CD14-positive monocyte (primary cell): ENCODE results near the gene KBTBD13. TPM values are rescaled to one million over a fixed set of nuclear protein-coding genes. Genes with fewer than 3 reads are reported as not detected.

ENCODE experiments used
- DNase-seq, 3 donors: peaks; one replicate each; pipeline ENCODE4 v3.0.0-alpha.2; 2011 to 2022
- H2AFZ ChIP-seq: 2 replicates; pipeline ENCODE4 v1.6.0; 2012; ENCODE audit warnings: mild to moderate bottlenecking, low read depth, low read length, inconsistent platforms; ENCODE audit not compliant: insufficient read depth, poor library complexity, severe bottlenecking
- H3K27ac ChIP-seq, 2 donors: 1 replicate in 1 of 2; 2 replicates in 1 of 2; pipeline ENCODE4 v1.5.1; 2012 to 2013; ENCODE audit warnings: low read length in 2 of 2, control low read depth in 1 of 2, inconsistent platforms in 1 of 2, low read depth in 1 of 2, mild to moderate bottlenecking in 1 of 2
- H3K27me3 ChIP-seq, 2 donors: one replicate each; pipeline versions ENCODE4 v1.6.0 to v1.6.1; 2011 to 2013; ENCODE audit warnings: low read length in 2 of 2; ENCODE audit not compliant: control insufficient read depth in 2 of 2, insufficient read depth in 2 of 2
- H3K36me3 ChIP-seq, 2 donors: replicated peaks in 1 of 2; 1 replicate in 1 of 2; 2 replicates in 1 of 2; pipeline versions ENCODE4 v1.5.1 to v1.6.1; 2012 to 2013; ENCODE audit warnings: low read length in 2 of 2, control low read depth in 1 of 2, inconsistent platforms in 1 of 2, mild to moderate bottlenecking in 1 of 2; ENCODE audit not compliant: insufficient read depth in 2 of 2, control insufficient read depth in 1 of 2
- H3K4me1 ChIP-seq, 2 donors: 1 replicate in 1 of 2; 2 replicates in 1 of 2; pipeline versions ENCODE4 v1.5.1 to v1.6.1; 2012 to 2013; ENCODE audit warnings: low read length in 2 of 2, control low read depth in 1 of 2, inconsistent platforms in 1 of 2, mild to moderate bottlenecking in 1 of 2, moderate library complexity in 1 of 2; ENCODE audit not compliant: insufficient read depth in 2 of 2, control insufficient read depth in 1 of 2
- H3K4me2 ChIP-seq: replicated peaks from 2 replicates; pipeline ENCODE3; 2012; ENCODE audit warnings: low read length, moderate library complexity, mild to moderate bottlenecking; ENCODE audit not compliant: poor library complexity, severe bottlenecking; ENCODE audit errors: extremely low read depth
- H3K4me3 ChIP-seq, 3 experiments: fragments of 200-600 bp in 1 of 3; sonication (generic) in 1 of 3; replicated peaks in 1 of 3; 1 replicate in 2 of 3; 2 replicates in 1 of 3; pipeline ENCODE4 v1.5.1; 2011 to 2013; ENCODE audit warnings: low read length in 3 of 3, mild to moderate bottlenecking in 3 of 3, control low read depth in 2 of 3, low read depth in 2 of 3, inconsistent platforms in 1 of 3, moderate library complexity in 1 of 3
- H3K79me2 ChIP-seq: 2 replicates; pipeline ENCODE4 v1.6.0; 2012; ENCODE audit warnings: mild to moderate bottlenecking, control low read depth, inconsistent platforms, low read length, moderate library complexity; ENCODE audit not compliant: insufficient read depth
- H3K9ac ChIP-seq: 2 replicates; pipeline ENCODE4 v1.6.0; 2017; ENCODE audit warnings: low read length, mild to moderate bottlenecking; ENCODE audit not compliant: insufficient read depth, poor library complexity, severe bottlenecking
- H3K9me3 ChIP-seq, 2 donors: replicated peaks in 1 of 2; 1 replicate in 1 of 2; 2 replicates in 1 of 2; pipeline versions ENCODE4 v1.5.1 to v1.6.1; 2012 to 2013; ENCODE audit warnings: low read length in 2 of 2, control low read depth in 1 of 2; ENCODE audit not compliant: control insufficient read depth in 1 of 2, insufficient read depth in 1 of 2
- H4K20me1 ChIP-seq: 2 replicates; pipeline ENCODE4 v1.6.0; 2012; ENCODE audit warnings: mild to moderate bottlenecking, low read length, control low read depth, moderate library complexity; ENCODE audit not compliant: insufficient read depth
- H3K27ac Mint-ChIP-seq, 7 donors: one replicate each; pipeline ENCODE4 v1.8.0; 2020; ENCODE audit warnings: mild to moderate bottlenecking in 7 of 7, mixed read lengths in 7 of 7, moderate library complexity in 6 of 7, inconsistent platforms in 2 of 7
- H3K27me3 Mint-ChIP-seq, 3 donors: one replicate each; pipeline ENCODE4 v1.8.0; 2021 to 2022; ENCODE audit warnings: low read depth in 3 of 3, mild to moderate bottlenecking in 3 of 3, mixed read lengths in 3 of 3, moderate library complexity in 3 of 3, inconsistent platforms in 1 of 3
- H3K36me3 Mint-ChIP-seq, 2 donors: one replicate each; pipeline ENCODE4 v1.8.0; 2020; ENCODE audit warnings: mixed read lengths in 2 of 2, inconsistent platforms in 1 of 2, mild to moderate bottlenecking in 1 of 2
- H3K4me1 Mint-ChIP-seq: one replicate; pipeline ENCODE4 v1.8.0; 2020; ENCODE audit warnings: mild to moderate bottlenecking, mixed read lengths
- H3K4me3 Mint-ChIP-seq, 2 donors: one replicate each; pipeline ENCODE4 v1.8.0; 2020; ENCODE audit warnings: mild to moderate bottlenecking in 2 of 2, mixed read lengths in 2 of 2, moderate library complexity in 1 of 2
- H3K9me3 Mint-ChIP-seq, 7 donors: one replicate each; pipeline ENCODE4 v1.8.0; 2020 to 2022; ENCODE audit warnings: mixed read lengths in 7 of 7, mild to moderate bottlenecking in 6 of 7, moderate library complexity in 6 of 7, inconsistent platforms in 2 of 7
- WGBS: methylation state at CpG from one replicate; pipeline ENCODE4 v1.1.5; 2013; ENCODE audit warnings: missing lambda C conversion rate; ENCODE audit not compliant: insufficient coverage; 5-methylcytosine and 5-hydroxymethylcytosine counted together
- intact Hi-C, 2 donors: fragments of 100-400 bp; cut with micrococcal nuclease; formaldehyde crosslinking; loops; one replicate each; pipeline versions ENCODE4 v1.15.0 to v1.15.1; 2023
- polyA plus RNA-seq, 3 donors: library from polyadenylated mRNA; depleted of rRNA in 1 of 3; unstranded in 2 of 3; stranded (reverse) in 1 of 3; fragments of 300-500 nt in 2 of 3; fragments of >200 nt in 1 of 3; fragmentation: Illumina TruSeq in 2 of 3; gene quantifications; 1 replicate in 2 of 3; 2 replicates in 1 of 3; pipeline ENCODE4 v1.2.3, GENCODE V29; 2012 to 2021
- TF ChIP-seq, protein P1 (sequence below): fragments of 200-600 bp; IDR thresholded peaks from one replicate; pipeline ENCODE4 v1.8.0; 2022; ENCODE audit warnings: antibody characterized with exemption, mild to moderate bottlenecking

Gene KBTBD13
- polyA plus RNA-seq, 3 donors, result not detected

DNA sequence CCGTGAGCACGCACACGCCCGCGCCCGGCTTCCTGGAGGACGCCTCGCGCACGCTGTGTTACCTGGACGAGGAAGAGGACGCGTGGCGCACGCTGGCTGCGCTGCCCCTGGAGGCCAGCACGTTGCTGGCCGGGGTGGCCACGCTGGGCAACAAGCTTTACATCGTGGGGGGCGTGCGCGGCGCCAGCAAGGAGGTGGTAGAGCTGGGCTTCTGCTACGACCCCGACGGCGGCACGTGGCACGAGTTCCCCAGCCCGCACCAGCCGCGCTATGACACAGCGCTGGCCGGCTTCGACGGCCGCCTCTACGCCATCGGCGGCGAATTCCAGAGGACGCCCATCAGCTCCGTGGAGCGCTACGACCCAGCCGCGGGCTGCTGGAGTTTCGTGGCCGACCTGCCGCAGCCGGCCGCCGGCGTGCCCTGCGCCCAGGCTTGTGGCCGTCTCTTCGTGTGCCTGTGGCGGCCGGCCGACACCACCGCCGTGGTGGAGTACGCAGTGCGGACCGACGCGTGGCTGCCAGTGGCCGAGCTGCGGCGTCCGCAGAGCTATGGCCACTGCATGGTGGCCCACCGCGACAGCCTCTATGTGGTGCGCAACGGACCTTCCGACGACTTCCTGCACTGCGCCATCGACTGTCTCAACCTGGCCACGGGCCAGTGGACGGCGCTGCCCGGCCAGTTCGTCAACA is 890 bp downstream of the KBTBD13 start:
- Histone ChIP-seq H3K9me3 (peaks cover 0 to 7% of the 10 kb centered on the region in 2 donors), H3K4me1 (peaks cover 4 to 6% of the 10 kb centered on the region in 2 donors), H3K9ac (peak overlapping the region; percentile 53), H3K27ac (no peak overlapping the region), H3K36me3 (no peaks in the 10 kb centered on the region), H3K4me2 (peak overlapping the region; percentile 57), H4K20me1 (no peaks in the 10 kb centered on the region), H3K79me2 (no peaks in the 10 kb centered on the region), H2AFZ (peak overlapping the region; percentile 81), H3K27me3 (peaks cover 5 to 28% of the 10 kb centered on the region in 2 donors), H3K4me3 (peak overlapping the region in 1 of 3 experiments; percentile 44)
- no peak for DNase-seq
- Mint-ChIP-seq H3K4me1 (peaks cover 7% of the 10 kb centered on the region), H3K36me3 (peaks cover 0 to 3% of the 10 kb centered on the region in 2 donors), H3K27me3 (peaks cover 32 to 53% (median 33%) of the 10 kb centered on the region in 3 donors), H3K4me3 (peak overlapping the region; percentile 51 to 83), H3K27ac (no peak overlapping the region), H3K9me3 (peaks cover 2 to 7% (median 5%) of the 10 kb centered on the region in 7 donors)
- intact Hi-C loops, result no loop called here
- TF ChIP-seq, protein P1, sequence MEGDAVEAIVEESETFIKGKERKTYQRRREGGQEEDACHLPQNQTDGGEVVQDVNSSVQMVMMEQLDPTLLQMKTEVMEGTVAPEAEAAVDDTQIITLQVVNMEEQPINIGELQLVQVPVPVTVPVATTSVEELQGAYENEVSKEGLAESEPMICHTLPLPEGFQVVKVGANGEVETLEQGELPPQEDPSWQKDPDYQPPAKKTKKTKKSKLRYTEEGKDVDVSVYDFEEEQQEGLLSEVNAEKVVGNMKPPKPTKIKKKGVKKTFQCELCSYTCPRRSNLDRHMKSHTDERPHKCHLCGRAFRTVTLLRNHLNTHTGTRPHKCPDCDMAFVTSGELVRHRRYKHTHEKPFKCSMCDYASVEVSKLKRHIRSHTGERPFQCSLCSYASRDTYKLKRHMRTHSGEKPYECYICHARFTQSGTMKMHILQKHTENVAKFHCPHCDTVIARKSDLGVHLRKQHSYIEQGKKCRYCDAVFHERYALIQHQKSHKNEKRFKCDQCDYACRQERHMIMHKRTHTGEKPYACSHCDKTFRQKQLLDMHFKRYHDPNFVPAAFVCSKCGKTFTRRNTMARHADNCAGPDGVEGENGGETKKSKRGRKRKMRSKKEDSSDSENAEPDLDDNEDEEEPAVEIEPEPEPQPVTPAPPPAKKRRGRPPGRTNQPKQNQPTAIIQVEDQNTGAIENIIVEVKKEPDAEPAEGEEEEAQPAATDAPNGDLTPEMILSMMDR, result no peak
- WGBS, result 67% methylated on average over 85 of the region's 85 CpGs

DNA sequence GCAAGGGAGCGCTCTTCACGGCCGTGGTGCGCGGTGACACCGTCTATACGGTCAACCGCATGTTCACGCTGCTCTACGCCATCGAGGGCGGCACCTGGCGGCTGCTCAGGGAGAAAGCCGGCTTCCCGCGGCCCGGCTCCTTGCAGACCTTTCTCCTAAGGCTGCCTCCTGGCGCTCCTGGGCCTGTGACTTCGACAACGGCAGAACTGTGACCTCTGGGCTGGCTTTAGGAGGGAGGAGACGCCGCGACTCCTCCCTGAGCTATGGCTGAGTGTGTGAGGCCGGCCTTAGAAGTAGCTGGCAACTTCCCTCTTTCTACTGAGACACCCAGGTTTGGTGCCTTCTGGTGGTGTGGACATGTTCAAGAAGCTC is 1.4 kb downstream of the KBTBD13 start:
- Mint-ChIP-seq H3K27ac (no peak overlapping the region), H3K27me3 (peaks cover 34 to 58% (median 37%) of the 10 kb centered on the region in 3 donors), H3K4me3 (peak overlapping the region; percentile 51 to 83), H3K4me1 (peaks cover 12% of the 10 kb centered on the region), H3K9me3 (peaks cover 2 to 7% (median 5%) of the 10 kb centered on the region in 7 donors), H3K36me3 (peaks cover 0 to 3% of the 10 kb centered on the region in 2 donors)
- H3K27me3 ChIP-seq, result peaks cover 5 to 29% of the 10 kb centered on the region in 2 donors
- peak overlapping the region; percentile 53 for H3K9ac ChIP-seq
- H4K20me1 ChIP-seq, result no peaks in the 10 kb centered on the region
- H3K4me2 ChIP-seq, result peak overlapping the region; percentile 57
- WGBS, result 19% methylated on average over 21 of the region's 24 CpGs
- H2AFZ ChIP-seq, result peak overlapping the region; percentile 81
- H3K27ac ChIP-seq, result no peak overlapping the region
- peaks cover 0 to 7% of the 10 kb centered on the region in 2 donors for H3K9me3 ChIP-seq
- peaks cover 4 to 6% of the 10 kb centered on the region in 2 donors for H3K4me1 ChIP-seq
- H3K36me3 ChIP-seq, result no peaks in the 10 kb centered on the region
- intact Hi-C loops, result no loop called here
- DNase-seq, result peak; percentile 24 to 42 (median 25)
- peak overlapping the region in 1 of 3 experiments; percentile 44 for H3K4me3 ChIP-seq
- TF ChIP-seq, protein P1, result no peak
- H3K79me2 ChIP-seq, result no peaks in the 10 kb centered on the region
